ENCODE data around the gene SRRM3.

SRRM3 gene

GRCh38 chr7:76272851-76273497 lies 71.3 kb downstream of the SRRM3 start:
- no peak for DNase-seq (ENCODE audit: low read depth)
- H3K4me3 ChIP-seq (ENCODE audit: low read depth, low read length): no peak overlapping the region; the same call in 1 of the 2 replicates
- TF ChIP-seq CTCF (IDR thresholded peaks at IDR 0.05; ENCODE audit: low read depth, low read length, missing control alignments): no peak

GRCh38 chr7:76273503-76273902 lies 71.8 kb downstream of the SRRM3 start:
- no peak for TF ChIP-seq CTCF (IDR thresholded peaks at IDR 0.05; ENCODE audit: low read depth, low read length, missing control alignments)
- no peak for DNase-seq (ENCODE audit: low read depth)
- no peak overlapping the region; the same call in 1 of the 2 replicates for H3K4me3 ChIP-seq (ENCODE audit: low read depth, low read length)

- DNase-seq (ENCODE audit: low read depth): no peak
- H3K4me3 ChIP-seq (ENCODE audit: low read depth, low read length): no peak overlapping the region
- no peak for TF ChIP-seq CTCF (IDR thresholded peaks at IDR 0.05; ENCODE audit: low read depth, low read length, missing control alignments)
Measured at GRCh38 chr7:76278540-76278939, 76.8 kb downstream of the SRRM3 start.

- no peak for DNase-seq (ENCODE audit: low read depth)
- no peak for TF ChIP-seq CTCF (IDR thresholded peaks at IDR 0.05; ENCODE audit: low read depth, low read length, missing control alignments)
- H3K4me3 ChIP-seq (ENCODE audit: low read depth, low read length): no peak overlapping the region
Measured at GRCh38 chr7:76280408-76280807, 78.7 kb downstream of the SRRM3 start.

- DNase-seq (ENCODE audit: low read depth): no peak
- TF ChIP-seq CTCF (IDR thresholded peaks at IDR 0.05; ENCODE audit: low read depth, low read length, missing control alignments): no peak
- H3K4me3 ChIP-seq (ENCODE audit: low read depth, low read length): no peak overlapping the region
Measured at GRCh38 chr7:76281006-76281705, 79.5 kb downstream of the SRRM3 start.

GRCh38 chr7:76281706-76282343 lies 80.1 kb downstream of the SRRM3 start:
- DNase-seq (ENCODE audit: low read depth): no peak
- H3K4me3 ChIP-seq (ENCODE audit: low read depth, low read length): no peak overlapping the region
- no peak for TF ChIP-seq CTCF (IDR thresholded peaks at IDR 0.05; ENCODE audit: low read depth, low read length, missing control alignments)
